Fibroblast of peridontal ligament (primary cell): Measurements from ENCODE around the gene VANGL1.

Source experiments
- DNase-seq: peaks from one replicate; pipeline ENCODE4 v3.0.0-alpha.2; 2010; ENCODE audit errors: extremely low read depth

The VANGL1 gene

DNA sequence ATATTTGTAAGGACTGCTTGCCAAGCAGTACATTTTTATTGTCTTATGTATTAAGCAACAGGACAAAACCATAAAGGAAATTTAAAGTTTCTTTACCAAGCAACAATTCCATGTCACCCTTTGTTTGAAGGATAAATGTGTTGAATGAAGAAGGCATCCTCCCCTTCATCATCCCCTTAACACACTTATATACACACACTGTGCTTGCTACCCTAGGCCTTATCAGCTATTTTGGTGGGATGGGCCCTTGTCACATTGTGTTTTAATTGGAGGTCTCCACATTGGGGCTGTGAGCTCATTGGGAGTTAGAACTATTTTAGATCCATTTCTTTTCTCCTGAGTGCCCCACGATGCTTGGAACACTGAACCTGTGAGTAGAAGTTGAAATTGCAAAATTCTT lies 1.9 kb downstream of the VANGL1 start:
- DNase-seq: no peak

DNA sequence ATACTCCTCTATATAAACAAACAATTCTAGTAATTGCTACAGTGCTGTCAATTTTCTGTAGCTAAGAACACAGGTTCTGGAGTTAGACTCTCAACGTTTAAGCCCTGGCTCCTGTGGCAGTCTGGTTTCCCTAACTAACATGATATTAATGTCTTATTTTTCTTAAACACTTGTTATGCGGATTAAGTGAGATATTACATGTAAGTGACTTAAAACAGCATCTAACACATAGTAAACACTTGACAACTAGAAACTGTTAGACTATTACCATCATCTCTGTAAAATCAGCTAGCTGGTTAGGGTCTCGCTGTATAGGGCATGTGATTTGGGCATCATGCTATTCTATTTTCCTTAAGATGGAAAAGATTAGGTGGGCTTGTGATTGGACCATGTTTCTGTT lies 2.3 kb downstream of the VANGL1 start:
- no peak for DNase-seq

DNA sequence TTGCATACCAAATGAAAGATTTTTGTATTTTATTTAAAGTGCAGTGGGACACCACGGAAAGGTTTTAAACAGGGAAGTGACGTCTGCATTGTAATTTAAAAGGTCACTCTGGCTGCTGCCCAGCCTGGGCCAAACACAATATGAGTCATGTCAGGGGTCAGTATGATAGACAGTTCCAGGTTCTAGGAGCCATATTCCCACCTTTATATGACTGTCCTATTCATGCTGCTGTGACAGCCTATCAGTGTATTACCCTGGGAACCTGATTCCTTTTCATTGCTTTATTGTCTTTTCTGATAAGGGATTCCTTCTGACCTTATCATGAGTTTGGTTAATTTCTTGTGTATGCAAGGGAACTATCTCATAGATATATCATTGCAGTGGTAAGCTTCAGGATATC lies 5.3 kb downstream of the VANGL1 start:
- DNase-seq: no peak

DNA sequence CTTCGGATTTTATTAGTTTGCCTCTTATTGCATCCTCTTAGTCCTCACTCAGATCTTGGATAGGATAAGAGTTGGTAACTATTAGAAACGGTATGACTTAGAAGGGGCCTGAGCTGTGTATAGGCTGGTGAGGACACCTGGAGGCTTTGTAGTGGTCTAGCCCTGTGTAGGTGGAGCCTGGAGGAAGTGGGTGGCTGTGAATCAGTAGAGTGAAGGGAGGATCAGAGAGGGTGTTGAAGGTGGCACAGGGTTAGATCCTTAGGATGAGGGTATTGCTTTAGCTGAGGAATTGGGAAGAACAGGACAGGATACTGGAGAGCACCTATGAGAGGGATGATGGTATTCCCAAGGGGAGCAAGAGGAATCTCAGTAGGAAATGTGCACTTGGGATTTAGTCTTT lies 5.7 kb downstream of the VANGL1 start:
- DNase-seq: no peak

DNA sequence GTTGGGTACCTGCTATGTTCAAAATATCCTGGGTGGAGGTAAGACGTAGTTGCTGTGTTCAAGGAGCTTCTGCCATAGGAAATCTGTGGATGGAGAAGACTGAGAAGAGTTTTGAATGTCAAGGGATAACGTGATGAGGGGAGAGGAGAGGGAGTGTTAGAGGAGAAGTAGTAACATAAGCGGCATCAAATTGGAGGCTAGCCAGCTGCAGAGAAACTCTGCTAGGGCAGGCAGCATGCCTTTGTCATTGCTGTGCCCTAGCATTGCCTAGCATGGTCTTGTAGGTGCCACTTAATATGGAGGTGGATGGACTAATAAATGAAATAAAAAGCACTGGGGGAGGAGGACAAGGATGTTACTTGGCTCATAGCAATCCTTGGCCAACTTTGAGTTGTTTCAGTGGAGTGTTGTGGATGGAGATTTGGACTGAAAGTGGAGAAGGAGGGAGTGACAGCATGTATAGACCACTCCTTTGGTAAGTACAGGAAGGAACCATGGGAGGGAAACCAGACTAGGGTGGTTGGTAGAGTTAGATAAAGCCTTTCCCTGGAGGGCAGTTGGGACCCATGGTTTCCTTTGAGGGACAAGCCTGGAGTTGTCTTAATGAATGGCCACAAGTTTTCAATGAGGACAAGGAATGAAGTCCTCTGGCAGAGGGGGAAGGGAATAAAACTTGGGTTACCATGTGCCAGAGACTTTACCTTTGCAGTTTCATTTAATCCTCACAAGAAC lies 6.3 kb downstream of the VANGL1 start:
- no peak for DNase-seq

DNA sequence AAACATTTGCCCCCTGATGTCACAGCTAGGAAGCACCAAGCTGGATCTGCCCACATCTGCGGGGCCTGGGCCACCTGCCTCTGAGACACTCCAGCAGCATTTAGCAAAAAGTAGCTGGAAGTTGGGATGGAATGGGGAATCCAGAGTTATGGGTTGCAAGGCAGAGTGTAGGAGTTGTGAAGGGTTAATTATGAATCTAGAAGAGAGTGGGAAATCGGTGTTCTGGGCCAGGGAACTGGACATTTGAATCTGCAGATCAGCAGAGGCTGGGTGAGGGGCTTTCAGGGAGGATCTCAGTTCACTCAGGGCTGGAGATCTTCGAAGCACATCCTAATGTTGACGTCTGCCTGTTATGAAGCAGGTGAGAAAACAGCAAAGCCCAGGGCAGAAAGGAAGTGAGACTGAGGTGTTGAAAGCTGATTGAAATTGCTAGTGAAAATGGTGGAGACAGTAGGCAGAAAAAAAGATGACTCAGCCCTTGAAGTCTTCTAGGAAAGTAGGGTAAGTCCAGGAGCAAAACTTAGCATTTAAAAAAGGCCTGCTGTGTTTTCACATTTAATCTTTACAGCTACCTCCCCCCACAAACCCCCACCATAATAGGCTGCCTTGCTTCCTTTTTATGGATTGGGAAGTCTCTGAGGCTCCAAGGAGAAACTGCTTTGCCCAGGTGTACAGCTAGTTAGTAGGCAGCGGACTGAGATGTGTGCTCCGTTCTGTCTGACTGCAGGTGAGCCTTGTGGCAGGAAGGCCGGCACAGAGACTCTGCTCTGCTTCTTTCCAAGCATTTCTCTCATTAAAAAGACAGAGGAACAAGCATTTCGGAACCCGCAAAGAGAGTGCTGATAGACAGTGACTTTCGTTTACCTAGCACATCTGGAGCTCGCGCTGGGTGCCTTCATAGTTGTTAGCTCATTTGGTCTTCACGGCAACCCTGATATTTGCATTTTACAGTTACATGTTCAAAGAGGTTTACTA lies 7.2 kb downstream of the VANGL1 start:
- no peak for DNase-seq

DNA sequence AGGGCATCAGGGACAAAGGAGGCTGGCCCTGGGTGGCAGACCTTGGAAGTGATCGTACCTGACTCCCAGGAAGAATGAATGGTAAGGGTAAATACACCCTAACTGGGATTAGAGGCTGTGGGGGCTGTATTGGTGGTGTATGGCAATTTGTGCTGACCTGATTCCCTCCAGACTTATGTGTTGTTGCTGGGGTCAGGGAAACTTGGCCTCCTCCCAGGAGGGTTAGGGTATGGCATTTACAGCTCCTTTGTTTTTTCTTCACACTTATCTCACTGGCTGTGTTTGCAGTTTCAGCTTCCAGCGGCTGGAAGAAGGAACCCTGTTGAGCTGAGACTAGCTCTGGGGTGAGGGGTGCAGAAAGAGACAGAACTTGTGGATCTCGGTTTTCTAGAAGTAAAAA lies 8.2 kb downstream of the VANGL1 start:
- DNase-seq: no peak

DNA sequence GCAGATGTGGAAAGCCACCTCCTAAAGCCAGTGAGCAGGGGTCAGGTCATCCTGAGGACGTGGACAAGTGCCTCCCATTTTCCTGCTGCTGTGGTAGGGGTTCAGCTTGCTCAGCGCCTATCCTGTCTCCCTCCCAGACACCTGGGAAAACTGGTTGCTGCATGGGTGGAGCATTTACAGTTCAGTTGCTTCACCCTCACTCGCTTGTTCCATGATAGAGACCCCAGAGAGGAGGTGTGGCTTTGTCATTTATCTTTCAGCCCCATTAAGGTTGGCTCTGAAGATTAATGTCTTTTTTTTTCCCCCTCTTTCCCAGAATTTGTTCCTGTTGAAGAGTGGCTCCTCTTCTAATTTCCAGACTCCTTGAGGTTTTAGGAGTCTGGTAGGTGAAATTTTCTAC lies 9.2 kb downstream of the VANGL1 start:
- no peak for DNase-seq

DNA sequence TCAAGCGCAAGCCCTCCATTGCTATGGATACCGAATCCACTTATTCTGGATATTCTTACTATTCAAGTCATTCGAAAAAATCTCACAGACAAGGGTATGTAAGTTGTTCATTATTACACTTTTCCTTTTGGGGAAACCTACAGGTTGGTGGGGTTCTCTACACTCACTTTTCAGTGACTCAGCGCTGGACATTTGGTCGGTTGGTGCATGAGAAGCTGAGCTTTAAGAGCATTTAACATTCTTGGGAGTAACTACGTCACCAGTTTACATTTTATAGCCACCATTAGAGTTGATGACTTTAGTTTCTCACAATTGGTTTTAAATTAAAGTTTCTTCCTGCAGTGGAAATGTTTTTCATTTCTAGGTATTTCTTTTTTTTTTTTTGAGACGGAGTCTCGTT lies 9.6 kb downstream of the VANGL1 start:
- DNase-seq: no peak

DNA sequence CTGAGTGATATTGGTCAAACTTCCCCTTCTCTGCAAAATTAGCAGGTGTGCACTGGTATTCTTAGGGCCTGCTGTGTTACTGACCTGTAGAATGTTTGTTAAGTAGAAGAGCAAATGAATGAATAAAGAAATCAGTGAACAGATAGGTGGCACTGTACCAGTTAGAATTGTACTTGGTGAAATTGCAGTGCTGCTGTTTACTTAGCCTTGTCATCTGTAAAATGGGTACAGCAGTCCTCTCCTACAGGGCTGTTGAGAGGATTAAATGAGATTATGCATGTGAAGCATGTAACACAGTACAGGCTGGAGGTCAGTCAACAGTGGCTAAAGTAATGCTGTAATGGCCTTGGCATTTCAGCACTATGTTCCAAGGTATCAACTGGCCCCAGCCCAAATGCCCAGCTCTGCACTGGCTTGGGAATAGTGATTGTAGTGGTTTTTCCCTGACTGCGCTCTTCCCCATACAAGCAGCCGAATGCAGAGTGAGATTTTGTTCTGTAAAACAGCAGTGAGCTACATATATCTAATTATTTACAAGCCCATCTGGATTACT lies 10.5 kb downstream of the VANGL1 start:
- DNase-seq: no peak

DNA sequence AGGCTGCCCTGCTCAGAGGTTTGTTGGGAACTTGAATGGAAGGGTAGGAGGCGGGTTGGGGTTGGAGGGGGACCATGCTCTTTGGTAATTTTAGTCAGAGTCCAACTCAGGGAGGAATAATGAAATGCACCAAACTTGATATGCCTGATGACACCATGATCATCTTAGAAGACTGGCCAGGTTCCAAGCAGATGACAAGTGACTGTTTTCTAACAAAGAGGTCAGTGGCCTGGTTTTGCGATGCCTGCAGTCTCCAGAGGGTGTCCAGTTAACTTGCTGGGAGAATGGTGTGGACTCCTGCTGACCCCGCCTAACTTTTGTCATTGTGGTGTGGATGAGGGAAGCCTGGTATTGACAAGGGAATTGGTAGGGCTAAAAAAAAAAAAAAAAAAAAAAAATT lies 12.4 kb downstream of the VANGL1 start:
- no peak for DNase-seq

DNA sequence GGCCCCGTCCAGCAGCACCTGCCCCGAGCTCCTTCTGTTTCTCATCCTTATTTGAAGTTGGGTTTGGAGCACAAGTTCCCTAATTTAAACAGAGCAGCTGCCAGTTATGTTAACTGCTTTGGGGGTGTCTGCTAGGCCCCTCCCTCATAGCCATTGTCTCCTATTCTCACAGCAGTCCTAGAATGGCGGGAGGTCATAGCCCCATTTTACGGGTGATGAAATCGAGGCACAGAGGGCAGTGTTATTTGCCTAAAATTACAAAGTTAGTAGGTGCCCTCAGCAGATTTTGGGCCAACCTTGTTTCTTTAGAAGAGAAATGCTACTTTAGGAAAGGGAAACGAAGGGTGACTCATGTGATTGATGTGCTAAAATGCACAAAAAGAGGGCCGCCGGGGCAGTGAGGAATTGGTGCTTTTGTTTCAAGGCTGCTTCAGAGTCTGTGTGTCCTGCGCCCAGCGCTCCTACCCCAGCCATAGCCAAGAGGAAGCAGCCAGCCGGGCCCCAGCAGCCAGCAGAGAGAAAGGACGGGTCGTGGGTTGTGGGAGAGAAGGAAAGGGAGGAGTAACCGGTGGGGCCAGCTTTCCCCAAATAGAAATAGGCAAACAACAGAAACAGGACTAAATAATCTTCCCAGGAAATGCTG lies 13.0 kb downstream of the VANGL1 start:
- DNase-seq: no peak

DNA sequence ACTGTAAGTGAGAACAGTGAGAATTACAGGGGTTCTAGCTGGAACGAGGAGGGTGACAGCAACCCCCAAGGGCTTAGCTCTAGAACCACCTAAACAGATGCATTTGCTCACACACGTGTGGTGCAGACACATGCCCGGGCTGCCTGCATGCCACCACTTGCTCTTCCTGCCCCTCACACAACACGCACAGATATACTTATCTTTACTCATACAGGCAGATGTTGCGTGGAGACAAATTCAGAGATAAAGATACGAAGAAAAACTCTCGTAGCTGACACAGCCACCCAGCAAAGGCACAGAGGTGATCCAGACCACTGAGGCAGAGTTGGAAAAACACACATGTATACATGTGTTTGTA lies 13.5 kb downstream of the VANGL1 start:
- DNase-seq: no peak

DNA sequence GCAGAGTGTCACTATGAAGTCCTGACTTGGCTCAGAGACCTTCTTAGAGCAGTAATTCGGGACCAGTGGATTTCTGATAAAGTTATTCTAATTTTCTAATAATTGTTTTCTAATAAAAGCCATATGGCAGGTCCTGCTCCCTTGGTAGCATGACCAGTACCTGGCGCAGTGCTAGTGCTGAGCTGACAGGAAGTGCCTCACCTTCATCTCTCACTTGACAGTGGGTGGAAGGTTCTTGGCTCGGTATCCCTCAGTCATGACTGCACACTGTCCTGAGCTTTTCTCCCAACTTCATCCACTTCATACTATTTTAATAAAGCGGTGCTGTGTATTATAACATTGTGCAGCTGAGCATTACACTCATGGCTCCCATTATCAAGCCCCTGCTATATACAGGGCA lies 14.1 kb downstream of the VANGL1 start:
- no peak for DNase-seq

DNA sequence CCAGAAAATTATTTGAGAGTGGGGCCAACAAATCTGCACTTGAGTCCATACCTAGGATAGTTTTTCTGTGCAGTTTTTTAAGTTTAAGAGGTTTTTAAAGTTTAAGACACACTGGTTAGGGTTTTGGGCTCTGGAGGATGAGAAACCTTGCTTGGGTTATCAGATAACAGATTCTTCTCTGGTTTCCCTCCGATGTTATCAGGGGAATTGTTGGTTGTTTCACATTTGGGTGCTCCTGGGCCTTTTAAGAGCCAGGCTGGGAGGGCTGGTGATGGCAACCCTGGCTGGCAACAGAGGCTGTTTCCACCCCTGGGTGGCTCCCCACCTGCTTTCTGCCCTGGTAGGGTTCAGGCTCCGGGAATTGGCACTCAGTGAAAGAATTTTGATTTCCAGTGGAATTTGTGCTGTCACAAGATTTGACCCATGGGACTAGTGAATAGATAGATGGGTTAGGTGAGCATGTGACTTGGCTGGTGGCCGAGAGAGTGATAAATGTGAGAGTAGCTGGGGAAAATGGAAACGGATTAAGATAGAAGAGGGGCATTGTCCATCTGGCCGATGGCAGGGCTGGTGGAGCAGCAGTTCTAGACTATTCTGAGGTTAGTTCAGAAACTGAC lies 14.8 kb downstream of the VANGL1 start:
- no peak for DNase-seq

DNA sequence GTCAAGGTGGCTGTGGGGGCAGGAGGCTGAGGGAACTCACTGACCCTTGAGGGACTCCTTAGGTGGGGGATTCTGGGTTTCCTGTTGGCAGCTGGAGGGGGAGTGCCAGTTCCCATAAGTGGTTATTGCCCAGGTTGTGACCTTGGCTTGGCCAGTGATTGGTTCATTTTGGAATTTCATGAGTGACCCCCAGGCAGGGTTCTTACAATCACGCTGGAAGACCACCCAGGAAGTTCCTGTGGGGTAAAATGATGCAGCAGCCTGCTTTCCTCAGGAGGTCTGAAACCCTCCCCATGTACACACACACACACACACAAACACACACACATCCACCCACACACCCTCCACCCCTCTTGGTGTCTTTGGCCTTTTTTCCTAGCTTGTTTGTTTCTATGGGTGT lies 16.9 kb downstream of the VANGL1 start:
- no peak for DNase-seq

DNA sequence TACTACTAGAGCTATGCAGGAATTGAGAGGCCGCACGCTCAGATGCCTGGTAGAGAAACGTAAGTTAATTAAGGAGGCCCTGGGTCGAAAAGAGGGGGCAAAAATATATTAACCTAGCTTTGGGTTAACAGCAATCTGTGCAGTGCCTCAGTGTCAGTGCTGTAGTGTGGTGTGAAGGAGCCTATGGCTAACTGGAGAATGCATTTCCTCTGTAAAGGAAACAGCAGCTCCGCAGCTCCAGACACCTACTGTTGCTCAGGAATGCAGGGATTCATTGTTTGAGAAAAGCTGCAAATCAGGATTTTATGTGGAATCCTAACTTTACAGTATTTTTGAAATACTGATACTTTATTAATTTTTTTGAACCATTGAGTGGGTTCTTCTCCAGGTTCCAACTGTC lies 18.4 kb downstream of the VANGL1 start:
- no peak for DNase-seq

DNA sequence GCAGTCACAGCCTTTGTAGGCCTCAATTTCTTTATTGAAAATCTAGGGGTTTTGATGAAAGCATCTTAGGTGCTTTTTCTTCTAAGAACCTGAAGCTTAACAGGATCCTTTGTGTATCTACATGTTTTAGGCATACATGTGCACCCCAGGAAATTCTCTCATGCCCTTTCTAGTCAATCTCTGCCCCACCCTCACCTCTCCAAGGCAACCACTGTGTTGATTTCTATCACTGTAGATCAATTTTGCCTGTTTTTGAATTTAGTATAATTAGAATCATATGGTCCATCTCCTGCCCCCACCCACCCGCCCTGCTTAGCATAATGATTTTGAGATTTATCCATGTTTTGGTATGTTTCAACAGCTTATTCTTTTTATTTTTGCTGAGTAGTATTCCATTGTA lies 19.4 kb downstream of the VANGL1 start:
- no peak for DNase-seq

DNA sequence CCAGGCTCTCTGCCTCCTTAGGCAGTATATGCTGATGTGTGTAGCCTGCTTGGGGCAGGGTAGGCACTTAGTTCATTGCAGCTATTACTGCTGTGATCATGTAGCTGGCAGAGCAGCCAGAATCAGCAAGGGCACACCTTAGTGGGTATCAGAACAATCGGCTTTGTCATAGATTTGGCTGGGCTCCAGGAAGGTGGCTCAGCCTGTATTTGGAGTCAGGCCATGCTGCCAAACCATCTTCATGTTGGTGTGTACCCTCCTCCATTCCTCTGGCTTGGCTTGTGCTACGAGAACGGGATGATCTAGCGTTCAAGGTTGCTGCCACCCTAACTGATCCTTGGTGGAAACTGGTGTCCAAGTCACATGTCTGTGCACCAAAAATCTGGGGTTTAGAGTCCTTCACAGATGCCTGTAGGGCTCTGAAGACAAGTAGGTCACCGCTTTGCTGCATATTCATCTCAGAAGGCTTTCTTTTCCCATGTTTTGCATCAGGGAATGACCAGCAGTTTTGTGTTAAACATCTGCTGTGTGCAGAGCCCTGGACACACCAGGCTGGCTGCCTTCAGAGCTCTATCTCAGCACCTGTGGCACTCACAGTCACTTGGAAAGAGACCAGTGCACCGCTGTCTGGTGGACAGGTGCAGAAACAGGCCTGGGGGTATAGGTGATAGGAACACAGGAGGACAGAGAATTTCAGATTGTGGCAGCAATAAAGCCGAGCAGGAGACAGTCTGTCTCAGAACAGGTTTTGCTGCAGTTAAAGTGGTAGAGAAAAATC lies 23.7 kb downstream of the VANGL1 start:
- no peak for DNase-seq

DNA sequence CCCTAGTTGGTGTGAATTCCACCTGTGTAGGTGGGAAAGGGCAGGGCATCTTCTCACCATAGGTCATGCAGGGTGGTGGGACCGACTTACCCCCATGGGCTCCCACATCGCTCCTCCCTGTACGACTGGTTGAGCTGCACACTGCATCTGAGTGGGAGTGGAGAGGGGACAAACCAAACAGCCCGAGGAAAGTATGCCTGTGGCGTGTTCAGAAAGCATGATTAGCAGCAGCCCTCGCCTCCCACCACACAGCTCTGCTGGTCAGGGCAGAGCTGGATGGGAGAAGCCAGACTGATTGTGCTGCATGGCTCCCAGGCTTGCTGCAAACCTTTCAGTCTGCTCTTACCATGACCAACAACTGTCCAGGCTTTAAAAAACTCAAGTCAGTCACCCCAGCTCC lies 24.4 kb downstream of the VANGL1 start:
- no peak for DNase-seq

DNA sequence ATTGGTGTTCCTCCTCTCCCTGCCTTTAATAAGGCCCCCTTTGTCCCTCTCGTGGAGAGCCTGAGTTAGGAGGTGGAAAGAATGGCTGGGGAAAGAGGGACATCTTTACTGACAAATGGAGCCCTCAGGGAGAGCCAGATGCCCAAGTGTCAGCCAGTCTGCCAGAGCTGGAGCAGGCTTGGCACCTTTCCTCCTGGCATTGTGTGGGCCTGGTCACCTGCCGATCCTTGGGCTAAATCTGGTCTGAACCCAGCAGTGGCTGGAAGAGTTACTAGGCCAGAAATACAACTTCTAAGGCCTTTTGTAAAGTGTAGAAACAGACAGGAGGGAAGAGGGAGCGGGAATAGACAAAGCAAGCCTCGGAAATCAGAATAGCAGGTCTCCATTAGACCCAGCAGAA lies 24.9 kb downstream of the VANGL1 start:
- no peak for DNase-seq
